ENCODE measurements around the gene BCOR. TPM values are rescaled to one million over a fixed set of nuclear protein-coding genes. Genes with fewer than 3 reads are reported as not detected.
A peak's percentile ranks its signal among the peaks of the same experiment; 100 is the strongest.

Gene BCOR
- total RNA-seq, 2 donors from 2014 or later, result 53.5 to 65.5 TPM

DNA sequence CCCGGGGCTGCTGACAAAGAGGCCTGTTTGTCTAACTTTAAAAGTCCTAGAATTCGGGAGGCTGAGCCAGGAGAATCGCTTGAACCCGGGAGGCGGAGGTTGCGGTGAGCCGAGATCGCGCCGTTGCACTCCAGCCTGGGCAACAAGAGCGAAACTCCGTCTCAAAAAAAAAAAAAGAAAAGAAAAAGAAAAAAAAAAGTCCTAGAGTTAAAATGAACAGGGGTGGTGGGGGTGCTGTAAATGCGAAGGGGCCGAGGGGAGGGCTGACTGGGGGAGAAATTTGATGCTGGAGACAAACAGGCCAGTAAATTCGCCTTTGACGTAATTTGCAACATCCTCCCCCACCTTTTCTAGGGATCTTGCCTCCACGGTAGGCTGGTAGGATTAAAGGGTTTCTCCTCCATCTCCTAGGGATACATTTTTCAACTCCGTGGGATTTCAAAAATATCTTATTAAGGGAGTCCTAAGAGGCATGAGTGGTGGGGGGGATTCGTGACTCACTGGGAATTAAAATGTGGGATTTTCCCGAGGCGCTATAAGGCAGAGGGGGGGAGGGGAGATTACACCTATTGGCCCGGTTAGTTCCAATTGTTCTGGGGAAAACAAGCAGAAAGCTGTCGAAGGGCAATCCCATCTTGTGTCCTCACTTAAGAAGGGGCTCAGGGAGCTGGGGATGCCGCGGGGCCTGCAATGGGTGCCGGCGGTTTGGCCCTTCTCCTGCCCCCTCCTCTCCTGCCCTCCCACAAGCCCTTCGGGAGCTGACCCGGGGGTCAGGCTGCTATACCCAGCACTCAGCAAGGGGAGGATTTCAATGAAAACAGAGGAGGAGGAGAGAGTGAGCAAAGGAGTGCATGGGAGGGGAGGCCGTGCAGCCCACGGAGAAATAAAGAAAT lies 3.0 kb upstream of the BCOR start:
- peaks cover 0 to 2% of the 10 kb centered on the region in 2 donors for H3K36me3 Mint-ChIP-seq (ENCODE audit: insufficient read depth in 2 of 2)
- DNase-seq (no peak), ATAC-seq (replicated peaks in 1 of 2) (no peak)
- no peaks in the 10 kb centered on the region for H3K9me3 Mint-ChIP-seq
- peaks cover 16% of the 10 kb centered on the region for H3K27me3 Mint-ChIP-seq (ENCODE audit: low read depth)
- no peak overlapping the region for H3K27ac Mint-ChIP-seq
- peaks cover 20% of the 10 kb centered on the region for H3K4me1 Mint-ChIP-seq (ENCODE audit: low read depth)
- peak overlapping the region in 1 of 2 donors; percentile 89 for H3K4me3 Mint-ChIP-seq

DNA sequence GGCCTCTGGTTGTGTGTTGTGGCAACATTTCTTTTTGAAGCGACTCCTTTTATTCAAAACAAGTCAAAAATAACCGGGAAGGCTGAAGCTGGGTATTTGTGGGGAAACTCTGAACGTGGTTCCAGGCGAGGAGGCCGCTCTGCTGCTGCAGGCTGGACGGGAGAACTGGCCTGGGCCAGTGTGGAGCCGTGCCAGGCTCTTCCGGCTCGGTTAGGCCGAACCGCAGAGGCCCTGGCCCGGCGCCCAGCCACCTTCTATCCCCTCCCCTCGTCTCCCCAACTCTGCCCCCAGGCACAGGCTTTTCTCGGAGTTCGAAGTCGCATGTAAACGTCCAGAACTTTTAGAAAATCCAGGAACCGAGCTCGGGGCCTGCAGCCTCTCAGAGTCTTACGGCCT lies 2.4 kb upstream of the BCOR start:
- peaks cover 18% of the 10 kb centered on the region for H3K27me3 Mint-ChIP-seq (ENCODE audit: low read depth)
- DNase-seq, result no peak

DNA sequence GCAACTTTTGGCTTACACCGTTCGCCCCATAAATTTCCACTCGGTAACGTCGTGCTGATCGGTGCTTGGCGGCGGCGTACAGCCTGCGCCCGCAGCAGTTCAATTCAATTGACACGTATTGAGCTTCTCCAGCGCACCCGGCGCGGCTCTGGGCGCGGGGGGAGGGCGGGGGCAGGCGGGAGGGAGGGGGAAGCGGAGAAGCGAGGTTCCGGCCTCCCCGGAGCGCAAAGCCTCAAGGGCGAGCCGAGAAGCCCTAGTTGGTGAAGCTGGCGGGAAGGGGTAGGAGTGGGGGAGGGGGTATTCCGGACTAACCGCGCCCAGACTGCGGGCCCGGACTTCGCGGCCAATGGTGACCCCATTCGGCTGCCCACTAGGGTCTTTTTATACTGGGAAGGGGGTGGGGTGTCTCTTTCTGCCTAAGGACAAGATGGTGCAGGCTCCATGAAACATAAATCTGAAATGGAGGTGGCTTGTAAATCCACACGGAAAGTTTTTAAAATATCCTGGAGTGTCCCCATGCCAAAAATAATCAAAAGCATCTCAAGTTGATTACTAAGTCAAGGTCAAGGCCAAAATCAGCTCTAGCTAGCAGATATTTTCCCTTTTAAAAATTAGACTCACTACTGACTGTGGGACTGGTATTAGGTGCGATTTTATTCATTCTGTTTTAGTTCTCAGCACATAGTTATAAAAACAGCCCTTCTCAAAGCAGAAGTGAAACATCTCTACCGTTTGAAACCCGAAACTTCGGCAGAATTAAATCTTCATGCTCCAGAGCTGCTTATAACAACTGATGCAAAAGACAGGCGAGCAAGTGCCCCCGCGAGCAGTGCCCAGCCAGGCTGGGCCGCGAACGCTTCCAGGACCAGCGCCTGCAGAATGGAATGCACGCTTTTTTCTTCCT lies 1.5 kb upstream of the BCOR start:
- H3K36me3 Mint-ChIP-seq (ENCODE audit: insufficient read depth in 2 of 2), result peaks cover 0 to 8% of the 10 kb centered on the region in 2 donors
- H3K27ac Mint-ChIP-seq, result peak overlapping the region; percentile 84
- H3K4me1 Mint-ChIP-seq (ENCODE audit: low read depth), result peaks cover 27% of the 10 kb centered on the region
- no peaks in the 10 kb centered on the region for H3K9me3 Mint-ChIP-seq
- peak; percentile 67 to 69 for DNase-seq
- ATAC-seq (replicated peaks in 1 of 2), result peak; percentile 31 to 35
- peaks cover 21% of the 10 kb centered on the region for H3K27me3 Mint-ChIP-seq (ENCODE audit: low read depth)
- peak overlapping the region; percentile 89 to 92 for H3K4me3 Mint-ChIP-seq

More for the DNA sequence above, 2.4 kb upstream of the BCOR start:
- Mint-ChIP-seq H3K4me3 (peak overlapping the region; percentile 80 to 89), H3K27ac (no peak overlapping the region), H3K9me3 (no peaks in the 10 kb centered on the region), H3K4me1 (ENCODE audit: low read depth) (peaks cover 24% of the 10 kb centered on the region), H3K36me3 (ENCODE audit: insufficient read depth in 2 of 2) (peaks cover 0 to 6% of the 10 kb centered on the region in 2 donors)
- no peak for ATAC-seq (replicated peaks in 1 of 2)

DNA sequence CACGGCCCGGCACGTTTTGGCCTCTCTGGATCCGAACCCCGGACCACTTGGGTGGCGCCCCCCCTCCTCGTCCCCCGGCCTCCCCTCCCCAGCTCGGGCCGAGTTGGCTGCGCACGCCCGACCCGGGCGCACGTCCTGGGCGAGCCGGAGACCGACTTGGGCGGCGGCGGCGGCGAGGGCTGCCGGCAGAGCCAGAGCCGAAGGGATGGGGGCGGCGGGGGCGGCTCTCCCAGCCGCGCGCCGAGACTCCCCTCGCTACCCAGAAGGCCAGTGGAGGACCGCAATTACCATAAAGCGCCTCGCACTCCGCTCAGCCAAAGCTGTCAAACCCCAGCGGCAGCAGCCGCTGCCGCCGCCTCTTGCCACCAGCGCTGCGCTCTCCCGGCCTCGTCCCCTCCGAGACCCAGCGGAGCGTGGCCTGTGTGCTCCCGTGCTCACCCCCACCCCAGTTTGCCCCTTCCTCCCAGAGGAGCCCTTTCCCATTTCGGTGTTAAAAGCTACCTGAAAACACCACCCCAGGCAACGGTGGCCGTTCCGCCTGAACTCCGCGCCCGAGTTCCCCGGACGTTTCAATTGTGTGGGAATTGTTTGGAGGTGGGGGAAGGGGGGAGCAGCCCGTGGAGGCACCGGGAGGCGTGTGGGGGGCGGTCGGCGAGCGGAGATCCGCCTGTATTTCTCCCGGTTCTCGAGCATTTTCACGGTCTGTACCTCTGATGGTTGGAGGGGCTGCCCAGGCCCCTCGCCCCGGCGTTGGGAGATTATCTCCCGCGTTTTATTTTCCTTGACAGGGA lies 701 bp upstream of the BCOR start:
- DNase-seq, result peak; percentile 59 to 70
- H3K4me1 Mint-ChIP-seq (ENCODE audit: low read depth), result peaks cover 25% of the 10 kb centered on the region

DNA sequence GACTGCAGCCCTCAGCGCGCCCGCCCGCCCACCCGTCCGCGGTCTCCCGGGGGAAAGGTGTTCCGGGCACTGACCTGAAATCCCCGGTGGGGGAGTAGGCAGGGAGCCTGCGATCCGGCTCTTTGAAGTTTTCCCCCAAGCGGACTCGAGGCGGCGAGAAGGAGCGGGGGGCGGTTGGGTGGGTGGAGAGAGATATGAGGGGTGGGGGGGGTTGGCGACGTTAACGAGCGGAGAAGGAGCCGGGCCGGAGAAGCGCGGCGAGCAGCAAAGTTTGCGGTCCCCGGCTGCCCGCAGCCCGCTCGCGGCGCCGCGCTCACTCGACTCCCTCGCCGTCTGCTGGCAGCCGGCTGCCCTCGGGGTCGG lies 636 bp downstream of the BCOR start:
- H3K27me3 Mint-ChIP-seq (ENCODE audit: low read depth), result peaks cover 31% of the 10 kb centered on the region
- no peak overlapping the region for H3K27ac Mint-ChIP-seq
- no peak for ATAC-seq (replicated peaks in 1 of 2)
- H3K9me3 Mint-ChIP-seq, result no peaks in the 10 kb centered on the region
- DNase-seq, result peak; percentile 23 to 33
- peak overlapping the region; percentile 89 to 92 for H3K4me3 Mint-ChIP-seq
- peaks cover 0 to 9% of the 10 kb centered on the region in 2 donors for H3K36me3 Mint-ChIP-seq (ENCODE audit: insufficient read depth in 2 of 2)
- peaks cover 31% of the 10 kb centered on the region for H3K4me1 Mint-ChIP-seq (ENCODE audit: low read depth)

More for the DNA sequence above, 701 bp upstream of the BCOR start:
- Mint-ChIP-seq H3K27me3 (ENCODE audit: low read depth) (peaks cover 21% of the 10 kb centered on the region), H3K9me3 (no peaks in the 10 kb centered on the region), H3K36me3 (ENCODE audit: insufficient read depth in 2 of 2) (peaks cover 0 to 6% of the 10 kb centered on the region in 2 donors), H3K4me3 (peak overlapping the region; percentile 89 to 92), H3K27ac (peak overlapping the region; percentile 84)
- peak; percentile 43 to 44 for ATAC-seq (replicated peaks in 1 of 2)

DNA sequence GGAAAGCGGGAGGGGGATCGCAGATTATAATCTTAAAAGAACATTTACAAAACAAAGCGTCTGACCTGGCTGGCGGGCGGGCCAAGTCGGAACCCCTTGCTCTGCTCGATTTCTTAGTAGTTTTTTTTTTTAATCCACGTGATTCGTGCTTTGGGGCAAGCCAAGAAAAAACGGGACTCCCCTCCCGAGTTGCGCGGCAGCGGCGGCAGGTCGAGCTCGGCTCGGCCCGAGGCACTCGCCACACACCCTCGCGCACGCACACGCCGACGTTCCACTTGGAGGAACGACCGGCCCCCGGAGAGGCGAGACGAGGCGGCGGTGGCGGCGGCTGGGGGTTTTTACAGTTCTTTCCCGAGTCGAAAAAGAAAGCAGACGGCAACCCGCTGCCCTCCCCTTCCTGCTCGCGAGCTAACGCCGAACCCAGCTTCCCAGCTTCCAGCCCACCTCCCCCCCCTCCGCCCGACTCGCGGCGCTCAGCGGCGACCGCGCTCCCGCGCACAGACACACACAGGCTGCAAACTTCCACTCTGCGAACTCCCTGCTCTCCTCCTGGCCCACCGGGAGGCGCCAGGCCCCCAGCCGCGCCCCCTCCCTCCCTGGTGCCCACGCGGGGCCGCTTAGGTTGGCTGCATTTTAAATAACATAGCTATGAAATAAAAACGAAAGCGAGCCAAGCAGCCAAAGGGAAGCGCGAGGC lies 1.2 kb downstream of the BCOR start:
- Mint-ChIP-seq H3K27ac (peak overlapping the region; percentile 91), H3K4me1 (ENCODE audit: low read depth) (peaks cover 31% of the 10 kb centered on the region), H3K9me3 (no peaks in the 10 kb centered on the region), H3K36me3 (ENCODE audit: insufficient read depth in 2 of 2) (peaks cover 0 to 9% of the 10 kb centered on the region in 2 donors), H3K27me3 (ENCODE audit: low read depth) (peaks cover 25% of the 10 kb centered on the region), H3K4me3 (peak overlapping the region; percentile 89 to 92)
- DNase-seq, result peak; percentile 68 to 77
- ATAC-seq (replicated peaks in 1 of 2), result peak; percentile 8 to 18

DNA sequence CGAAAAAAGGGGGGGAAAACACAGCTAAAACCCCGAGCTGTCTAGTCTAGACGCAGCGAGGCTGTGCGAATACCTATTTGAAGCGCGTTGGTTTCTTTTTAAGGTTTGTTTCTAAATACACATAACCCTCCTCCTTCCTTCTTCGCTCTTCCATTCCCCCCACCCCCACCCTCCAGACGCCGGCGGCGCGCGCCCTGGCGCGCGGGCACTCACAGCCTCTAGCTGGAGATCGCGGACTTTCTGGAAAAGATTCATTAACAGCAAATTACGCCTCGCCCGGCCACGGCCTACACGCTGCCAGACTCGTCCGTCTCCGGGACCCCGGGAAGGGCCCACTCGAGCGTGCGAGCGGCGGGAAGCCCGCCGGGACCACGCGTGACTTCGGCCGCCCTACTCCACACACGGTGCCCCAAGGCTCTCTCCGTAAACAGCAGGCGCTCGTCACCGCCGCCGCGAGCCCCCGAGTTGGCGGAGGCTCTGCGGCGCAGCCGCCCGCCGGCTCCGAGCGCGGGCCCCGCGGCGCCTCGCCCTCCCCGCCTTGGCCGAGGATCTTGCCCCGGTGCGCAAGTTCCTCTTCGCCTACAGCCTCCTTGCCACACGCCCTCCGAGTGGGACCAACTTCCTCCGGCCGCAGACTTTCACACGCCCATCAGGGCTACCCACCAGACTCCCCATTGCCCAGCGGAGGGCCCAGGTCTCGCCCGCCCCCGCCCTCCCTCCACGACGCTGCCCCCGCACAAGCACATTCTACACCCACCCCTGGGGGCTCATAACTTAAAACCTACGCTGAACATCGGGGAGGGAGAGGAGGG lies 2.0 kb downstream of the BCOR start:
- peak overlapping the region; percentile 91 for H3K27ac Mint-ChIP-seq
- ATAC-seq (replicated peaks in 1 of 2), result no peak
- H3K4me3 Mint-ChIP-seq, result peak overlapping the region; percentile 89 to 92
- H3K36me3 Mint-ChIP-seq (ENCODE audit: insufficient read depth in 2 of 2), result peaks cover 0 to 13% of the 10 kb centered on the region in 2 donors
- H3K27me3 Mint-ChIP-seq (ENCODE audit: low read depth), result peaks cover 31% of the 10 kb centered on the region
- no peaks in the 10 kb centered on the region for H3K9me3 Mint-ChIP-seq
- H3K4me1 Mint-ChIP-seq (ENCODE audit: low read depth), result peaks cover 38% of the 10 kb centered on the region
- DNase-seq, result peak; percentile 26 to 34

DNA sequence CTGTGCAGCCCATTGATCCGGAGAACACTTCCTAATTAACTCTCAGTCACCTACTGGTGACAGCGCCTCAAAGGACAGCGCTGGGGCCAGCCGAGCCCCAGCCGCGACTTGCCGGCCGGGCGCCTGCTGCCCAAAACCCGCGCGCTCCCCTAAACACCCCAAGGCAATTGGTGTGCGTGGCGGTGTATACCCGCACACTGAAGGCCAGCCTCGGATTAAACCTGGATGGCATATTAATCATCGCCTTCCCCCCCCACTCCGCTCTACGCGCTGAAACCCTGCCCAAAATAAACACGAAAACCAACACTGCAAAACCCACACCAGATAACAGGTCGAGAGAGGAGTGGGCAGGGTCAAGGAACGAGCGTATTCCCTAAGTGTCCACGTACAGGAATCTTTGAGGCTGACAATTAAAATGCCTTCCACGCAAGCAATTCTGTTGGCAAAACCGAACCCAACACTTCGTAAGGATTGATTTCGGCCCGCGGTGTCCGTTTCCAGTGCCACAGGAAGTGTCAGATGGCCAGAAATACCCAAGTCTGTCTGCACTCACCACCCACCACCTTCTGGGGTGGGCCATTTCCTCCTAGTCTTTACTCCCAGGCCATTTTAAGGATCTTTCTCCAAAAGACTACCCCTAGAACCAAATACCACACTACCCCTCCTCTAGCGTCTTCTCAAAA lies 2.7 kb downstream of the BCOR start:
- Mint-ChIP-seq H3K27ac (peak overlapping the region; percentile 84), H3K36me3 (ENCODE audit: insufficient read depth in 2 of 2) (peaks cover 0 to 13% of the 10 kb centered on the region in 2 donors), H3K27me3 (ENCODE audit: low read depth) (peaks cover 33% of the 10 kb centered on the region), H3K4me1 (ENCODE audit: low read depth) (peaks cover 36% of the 10 kb centered on the region), H3K4me3 (peak overlapping the region; percentile 89 to 92), H3K9me3 (no peaks in the 10 kb centered on the region)
- DNase-seq (no peak), ATAC-seq (replicated peaks in 1 of 2) (no peak)

DNA sequence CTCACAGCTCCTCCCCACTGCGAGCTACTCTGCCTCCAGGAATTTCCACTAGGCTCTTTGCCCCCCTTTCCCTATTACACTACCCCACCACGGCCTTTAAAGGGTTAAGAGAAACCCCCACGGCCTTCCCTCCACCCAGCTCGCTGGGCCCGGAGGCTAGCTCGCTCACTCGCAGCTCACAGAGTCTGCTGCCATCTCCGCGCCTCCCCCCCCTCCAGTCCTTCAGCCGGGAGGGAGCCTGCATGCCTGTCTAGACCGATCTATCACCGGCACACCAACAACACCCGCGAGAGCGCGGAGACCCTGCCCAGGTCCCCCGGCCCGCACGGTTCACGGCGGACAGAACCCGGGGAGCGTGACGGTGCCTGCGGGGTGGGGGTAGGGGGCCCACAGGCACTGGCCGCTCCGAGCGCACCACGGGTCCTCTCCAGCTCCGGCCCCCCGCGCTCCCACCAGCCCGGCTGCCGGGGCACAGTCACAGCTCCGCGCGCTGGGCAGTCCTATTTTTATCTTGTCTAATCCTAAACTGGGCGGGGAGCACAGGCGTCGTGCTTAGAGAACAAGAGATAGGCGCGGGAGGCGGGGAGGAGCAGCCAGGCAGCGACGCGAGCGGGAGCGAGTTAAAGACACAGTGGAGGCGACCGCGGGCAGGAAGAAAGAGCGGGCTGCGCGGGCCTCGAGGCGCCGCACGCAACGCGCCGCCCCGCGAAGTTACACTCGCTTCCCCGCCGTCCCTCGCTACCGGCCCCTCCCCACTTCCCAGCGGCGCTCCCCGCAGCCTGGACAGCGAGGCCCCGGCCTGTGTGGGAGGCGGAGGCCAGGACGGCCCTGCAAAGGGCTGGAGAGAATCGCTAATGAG lies 3.5 kb downstream of the BCOR start:
- ATAC-seq (replicated peaks in 1 of 2) (no peak), DNase-seq (peak in 1 of 2 donors; percentile 32)
- Mint-ChIP-seq H3K4me1 (ENCODE audit: low read depth) (peaks cover 32% of the 10 kb centered on the region), H3K4me3 (peak overlapping the region; percentile 89 to 92), H3K36me3 (ENCODE audit: insufficient read depth in 2 of 2) (peaks cover 0 to 13% of the 10 kb centered on the region in 2 donors), H3K9me3 (no peaks in the 10 kb centered on the region), H3K27me3 (ENCODE audit: low read depth) (peaks cover 38% of the 10 kb centered on the region), H3K27ac (peak overlapping the region; percentile 57)

DNA sequence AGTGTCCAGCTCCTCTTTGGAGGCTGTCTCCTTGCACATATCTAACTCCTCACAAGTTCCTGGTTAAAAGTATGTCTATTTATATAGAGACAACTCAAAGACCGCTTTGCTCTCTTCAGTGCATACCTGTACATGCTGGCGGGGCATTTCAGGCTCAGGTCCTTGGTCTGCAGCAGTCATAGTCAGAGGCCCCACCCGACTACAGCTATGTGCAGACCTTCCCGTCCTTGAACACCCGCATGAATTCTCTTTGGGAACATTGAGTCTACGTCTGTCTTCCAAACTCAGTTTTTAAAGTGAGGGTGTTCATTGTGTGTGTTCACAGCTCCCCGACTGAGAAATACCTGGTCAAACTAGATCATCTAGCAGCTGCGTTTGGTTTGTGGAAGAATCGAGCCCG lies 4.2 kb downstream of the BCOR start:
- H3K27ac Mint-ChIP-seq, result no peak overlapping the region
- peaks cover 38% of the 10 kb centered on the region for H3K4me1 Mint-ChIP-seq (ENCODE audit: low read depth)
- DNase-seq, result no peak
- peaks cover 0 to 13% of the 10 kb centered on the region in 2 donors for H3K36me3 Mint-ChIP-seq (ENCODE audit: insufficient read depth in 2 of 2)
- H3K4me3 Mint-ChIP-seq, result peak overlapping the region; percentile 89 to 92
- H3K27me3 Mint-ChIP-seq (ENCODE audit: low read depth), result peaks cover 44% of the 10 kb centered on the region
- ATAC-seq (replicated peaks in 1 of 2), result no peak
- no peaks in the 10 kb centered on the region for H3K9me3 Mint-ChIP-seq
